Ureter (tissue), 1 donor: Measurements from ENCODE around the gene KLK14. TPM values are rescaled to one million over a fixed set of nuclear protein-coding genes. Genes with fewer than 3 reads are reported as not detected.

Experiments used
- DNase-seq: peaks from one replicate; pipeline ENCODE4 v3.0.0-alpha.2; 2020; ENCODE audit warnings: low spot score
- total RNA-seq: library from RNA; stranded (reverse); gene quantifications from one replicate; pipeline ENCODE4 v1.2.4, GENCODE V29; 2023
- donor health status: DM: yes; HTN: yes; CAD: no.

Gene KLK14
- total RNA-seq, 1 donor from 2014 or later: not detected

DNA sequence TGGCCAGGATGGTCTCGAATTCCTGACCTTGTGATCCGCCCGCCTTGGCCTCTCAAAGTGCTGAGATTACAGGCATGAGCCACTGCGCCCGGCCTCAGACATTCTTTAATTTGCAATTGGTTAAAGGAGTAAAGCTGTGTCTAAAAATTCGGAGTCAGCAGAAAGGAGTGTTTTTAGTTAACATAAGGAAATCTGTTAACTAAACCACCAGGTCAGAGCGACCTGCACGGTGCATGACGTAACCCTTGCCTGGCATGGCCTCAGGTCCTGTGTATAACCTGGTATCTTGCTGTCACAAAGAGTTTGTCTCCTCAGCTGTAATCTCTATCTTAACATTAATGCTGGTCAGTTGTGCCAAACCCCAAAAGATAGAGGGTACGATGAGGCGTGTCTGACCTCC is 38.4 kb downstream of the KLK14 start:
- DNase-seq: no peak

DNA sequence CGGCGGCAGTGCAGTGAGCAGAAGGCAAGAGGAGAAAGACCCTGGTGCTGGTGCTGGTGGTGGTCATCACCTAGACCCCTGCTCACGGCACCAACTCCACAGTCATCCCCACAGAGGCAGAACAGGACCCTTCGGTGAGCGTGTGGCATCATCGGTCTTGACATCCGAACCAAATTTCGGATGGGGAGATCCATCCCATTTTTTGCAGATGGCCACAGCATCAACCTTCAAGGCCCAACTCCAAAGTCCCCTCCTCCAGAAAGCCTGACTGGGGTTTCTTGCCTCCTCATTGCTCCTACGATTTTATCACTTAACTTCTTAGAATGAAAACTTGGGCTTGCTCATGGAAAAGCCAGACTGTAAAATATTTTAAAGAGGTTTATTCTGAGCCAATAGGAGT is 39.2 kb downstream of the KLK14 start:
- no peak for DNase-seq

DNA sequence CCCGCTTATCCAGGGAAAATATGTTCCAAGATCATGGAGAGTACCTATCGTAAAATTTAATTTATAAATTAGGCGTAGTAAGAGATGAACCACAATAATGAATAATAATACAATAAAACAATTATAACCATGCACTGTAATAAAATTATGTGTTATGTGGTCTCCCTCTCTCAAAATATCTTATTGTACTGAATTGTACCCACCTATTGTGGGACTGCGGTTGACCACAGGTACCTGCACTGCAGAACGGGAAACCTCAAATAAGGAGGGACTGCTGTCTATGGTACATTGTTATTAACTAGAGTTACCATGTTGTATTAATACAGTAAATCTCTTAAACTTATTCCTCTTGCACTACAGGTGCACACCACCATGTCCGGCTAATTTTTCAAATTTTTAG is 42.5 kb downstream of the KLK14 start:
- DNase-seq: no peak

DNA sequence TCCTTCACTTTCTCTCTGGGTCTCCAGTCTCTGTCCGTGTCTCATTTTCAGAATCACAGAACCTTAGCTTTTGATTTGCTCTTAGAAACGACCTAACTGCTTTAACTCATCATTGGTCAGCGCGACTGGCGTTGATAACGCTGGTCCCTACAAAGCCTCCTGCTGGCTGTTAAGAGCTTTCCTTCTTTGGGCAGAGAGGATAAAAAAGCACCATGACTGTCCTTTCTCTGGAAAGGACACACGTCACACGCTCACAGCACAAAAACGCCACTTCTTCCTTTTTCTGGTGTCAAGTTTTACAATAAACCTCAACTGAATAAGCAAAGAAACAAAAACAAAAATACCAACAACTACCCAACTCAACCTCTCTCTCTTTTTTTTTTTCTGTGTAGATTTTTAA is 46.2 kb downstream of the KLK14 start:
- no peak for DNase-seq

DNA sequence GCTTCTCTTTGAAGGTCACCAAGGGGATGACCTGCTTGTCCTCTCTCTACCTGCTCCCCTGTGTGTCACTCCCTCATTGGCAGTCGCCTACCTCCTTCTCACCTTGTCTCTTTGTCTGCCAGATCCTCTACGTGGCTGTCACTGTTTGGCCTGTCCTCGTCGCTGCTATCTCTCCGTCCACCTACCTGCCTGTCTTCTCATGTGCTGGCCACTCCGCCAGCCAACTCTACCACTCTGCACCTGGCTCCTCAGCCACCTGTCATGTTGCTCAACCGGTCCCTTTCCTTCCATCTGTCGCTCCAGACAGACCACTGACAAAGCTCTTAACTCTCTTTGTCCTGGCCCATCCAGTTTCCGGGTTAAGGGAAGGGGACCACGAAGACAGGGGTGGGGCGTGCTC is 48.0 kb downstream of the KLK14 start, which contains the start of gene KLK12:
Gene KLK12, minus strand, starts transcription at position 299 of the 400 bp plus-strand sequence. CDS start 381 bp downstream, outside the sequence.
- no peak for DNase-seq

DNA sequence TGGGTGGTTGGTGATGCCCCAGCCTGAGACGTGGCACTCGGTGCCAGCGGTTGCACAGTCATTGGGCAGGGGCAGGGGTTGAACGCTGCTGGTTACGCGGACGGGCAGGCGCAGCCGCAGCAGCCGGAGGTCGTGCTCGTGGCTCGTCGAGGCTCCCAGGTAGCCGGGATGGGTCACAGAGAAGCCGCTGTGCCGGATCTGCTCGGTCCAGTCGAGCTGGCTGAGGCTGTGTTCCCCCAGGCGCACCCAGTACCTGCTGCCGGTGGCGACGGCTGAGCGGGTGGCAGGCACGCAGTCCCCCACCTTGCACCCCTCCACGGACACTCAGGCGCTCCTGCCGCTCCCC is 50.8 kb downstream of the KLK14 start:
- DNase-seq: no peak

DNA sequence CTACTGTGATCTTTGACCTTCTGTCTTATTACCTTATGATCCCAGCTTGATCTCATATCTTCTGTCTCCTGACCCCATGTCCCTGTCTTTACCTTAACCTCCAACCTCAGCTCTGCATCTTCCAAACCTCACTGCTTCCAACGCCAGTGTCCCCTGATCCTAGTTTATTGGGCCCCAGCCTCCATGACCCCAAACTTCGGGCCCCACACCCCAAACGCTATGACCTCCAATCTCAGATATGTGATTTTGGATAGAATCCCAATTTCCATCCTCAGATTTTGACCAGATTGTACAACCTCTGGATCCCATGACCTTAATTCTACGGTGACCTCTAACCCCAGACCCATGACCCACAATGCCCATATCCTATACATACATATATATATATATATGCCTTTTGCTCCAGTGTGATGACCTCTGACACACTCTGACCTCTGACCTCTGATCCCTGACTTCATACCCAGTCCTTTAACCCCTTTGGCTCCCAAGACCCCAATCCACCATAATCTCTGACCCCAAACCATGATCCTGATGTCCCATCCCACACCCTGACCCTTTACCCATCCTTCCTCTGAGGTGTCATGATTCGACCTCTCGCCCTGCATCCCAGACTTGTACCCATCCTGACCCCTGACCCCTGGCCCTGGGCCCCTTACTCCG is 51.3 kb downstream of the KLK14 start:
- DNase-seq: no peak

DNA sequence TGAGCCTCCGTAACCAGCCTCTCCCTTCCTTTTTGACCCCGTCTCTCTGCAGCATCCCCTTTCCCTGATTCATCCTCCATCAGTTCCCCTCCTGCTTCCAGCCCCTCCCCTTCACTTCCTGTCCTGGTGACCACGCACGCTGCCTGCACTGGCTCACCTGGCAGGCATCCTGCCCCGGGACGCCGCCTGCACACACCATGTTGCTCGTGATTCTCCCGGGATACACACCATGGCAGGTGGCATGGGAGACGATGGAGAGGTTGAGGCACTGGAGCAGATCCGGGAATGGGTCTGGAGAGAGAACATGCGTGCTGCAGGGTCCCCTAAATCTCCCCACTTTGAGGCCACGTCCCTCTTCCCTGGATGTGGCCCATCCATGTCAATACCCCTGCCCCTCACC is 52.1 kb downstream of the KLK14 start:
- no peak for DNase-seq

DNA sequence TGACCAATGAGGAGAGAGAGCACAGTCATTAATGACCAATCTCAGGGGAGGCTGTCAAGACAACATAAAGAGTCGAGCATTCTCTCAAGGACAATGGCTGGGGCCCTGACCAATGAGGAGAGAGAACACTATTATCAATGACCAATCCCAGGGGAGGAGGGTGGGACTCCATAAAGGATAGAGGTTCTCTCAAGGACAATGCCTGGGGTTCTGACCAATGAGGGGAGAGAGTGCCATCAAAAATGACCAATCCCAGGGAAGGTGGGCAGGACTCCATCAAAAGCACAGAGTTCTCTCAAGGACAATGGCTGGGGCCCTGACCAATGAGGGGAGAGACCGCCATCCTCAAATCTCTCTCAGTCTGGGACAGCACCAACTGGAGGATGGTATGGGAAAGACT is 53.0 kb downstream of the KLK14 start:
- no peak for DNase-seq

Other genes starting within 250 kb of the KLK14 start
- gene KLK15, start 249.3 kb downstream of the KLK14 start, total RNA-seq: not detected
- not detected for gene KLK3, start 228.0 kb downstream of the KLK14 start, total RNA-seq
- gene KLK2, start 209.4 kb downstream of the KLK14 start, total RNA-seq: not detected
- not detected for gene KLK4, start 171.5 kb downstream of the KLK14 start, total RNA-seq
- not detected for gene KLK5, start 129.8 kb downstream of the KLK14 start, total RNA-seq
- not detected for gene KLK6, start 113.3 kb downstream of the KLK14 start, total RNA-seq
- gene KLK7, start 99.0 kb downstream of the KLK14 start, total RNA-seq: not detected
- not detected for gene KLK8, start 81.3 kb downstream of the KLK14 start, total RNA-seq
- 0.29 TPM for gene KLK10, start 63.2 kb downstream of the KLK14 start, total RNA-seq
- gene KLK11, start 56.3 kb downstream of the KLK14 start, total RNA-seq: 1.0 TPM
- gene KLK12, start 47.9 kb downstream of the KLK14 start, total RNA-seq: not detected
- gene KLK13, start 17.8 kb downstream of the KLK14 start, total RNA-seq: not detected
- 5.3 TPM for gene CTU1, start 25.5 kb upstream of the KLK14 start, total RNA-seq
- gene SIGLEC9, start 42.0 kb upstream of the KLK14 start, total RNA-seq: 3.2 TPM
- gene SIGLEC7, start 59.4 kb upstream of the KLK14 start, total RNA-seq: 2.4 TPM
- gene CD33, start 142.2 kb upstream of the KLK14 start, total RNA-seq: 4.0 TPM
- not detected for gene SIGLECL1, start 168.2 kb upstream of the KLK14 start, total RNA-seq
- not detected for gene IGLON5, start 228.8 kb upstream of the KLK14 start, total RNA-seq